Measurements from ENCODE around the gene AURKB.
"Not testable (repeated sequence)": the region's sequence is repeated elsewhere in the genome, so short reads cannot be mapped to it uniquely, and the experiment has no call there.

The AURKB gene

GRCh38 chr17:8254881-8255280 is 44.5 kb upstream of the AURKB start:
- DNase-seq (ENCODE audit: low read depth) = no peak
- H3K4me3 ChIP-seq (ENCODE audit: low read depth, low read length) = no peak overlapping the region
- no peak for TF ChIP-seq CTCF (IDR thresholded peaks at IDR 0.05; ENCODE audit: low read depth, low read length)
- no peak for TF ChIP-seq MAX (IDR thresholded peaks at IDR 0.05; ENCODE audit: low read depth, low read length)
- TF ChIP-seq POLR2A (IDR thresholded peaks at IDR 0.05; ENCODE audit: extremely low read depth, insufficient read length) = no peak
- no peak for TF ChIP-seq MYC (IDR thresholded peaks at IDR 0.05; ENCODE audit: low read depth, low read length)

DNA sequence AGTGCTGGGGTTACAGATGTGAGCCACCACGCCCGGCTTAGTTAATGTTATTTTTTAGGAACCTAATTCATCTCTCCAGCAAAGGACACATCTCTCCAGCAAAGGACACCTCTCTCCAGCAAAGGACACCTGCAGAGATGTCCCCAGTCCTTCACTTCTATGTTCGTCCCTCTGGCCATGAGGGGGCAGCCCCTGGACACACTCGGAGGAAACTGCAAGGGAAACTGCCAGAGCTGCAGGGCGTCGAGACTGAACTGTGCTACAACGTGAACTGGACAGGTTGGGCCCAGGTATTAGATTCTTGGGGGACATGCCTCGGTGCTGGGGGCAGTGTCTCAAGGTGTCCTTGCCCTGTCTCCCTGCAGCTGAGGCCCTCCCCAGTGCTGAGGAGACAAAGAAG is 43.4 kb upstream of the AURKB start:
- no peak for TF ChIP-seq CTCF (IDR thresholded peaks at IDR 0.05; ENCODE audit: low read depth, low read length)
- TF ChIP-seq POLR2A (IDR thresholded peaks at IDR 0.05; ENCODE audit: extremely low read depth, insufficient read length) = no peak
- TF ChIP-seq MYC (IDR thresholded peaks at IDR 0.05; ENCODE audit: low read depth, low read length) = no peak
- TF ChIP-seq MAX (IDR thresholded peaks at IDR 0.05; ENCODE audit: low read depth, low read length) = no peak
- DNase-seq (ENCODE audit: low read depth) = no peak
- H3K4me3 ChIP-seq (ENCODE audit: low read depth, low read length) = no peak overlapping the region

GRCh38 chr17:8251411-8251810 is 41.0 kb upstream of the AURKB start:
- not testable (repeated sequence) for DNase-seq (ENCODE audit: low read depth); H3K4me3 ChIP-seq (ENCODE audit: low read depth, low read length)

GRCh38 chr17:8249621-8250500 is 39.5 kb upstream of the AURKB start:
- peak overlapping the region; percentile 97 for H3K4me3 ChIP-seq (ENCODE audit: low read depth, low read length)
- TF ChIP-seq MAX (IDR thresholded peaks at IDR 0.05; ENCODE audit: low read depth, low read length) (no peak), MYC (IDR thresholded peaks at IDR 0.05; ENCODE audit: low read depth, low read length) (no peak), CTCF (IDR thresholded peaks at IDR 0.05; ENCODE audit: low read depth, low read length) (no peak), POLR2A (IDR thresholded peaks at IDR 0.05; ENCODE audit: extremely low read depth, insufficient read length) (no peak)
- no peak for DNase-seq (ENCODE audit: low read depth)

DNA sequence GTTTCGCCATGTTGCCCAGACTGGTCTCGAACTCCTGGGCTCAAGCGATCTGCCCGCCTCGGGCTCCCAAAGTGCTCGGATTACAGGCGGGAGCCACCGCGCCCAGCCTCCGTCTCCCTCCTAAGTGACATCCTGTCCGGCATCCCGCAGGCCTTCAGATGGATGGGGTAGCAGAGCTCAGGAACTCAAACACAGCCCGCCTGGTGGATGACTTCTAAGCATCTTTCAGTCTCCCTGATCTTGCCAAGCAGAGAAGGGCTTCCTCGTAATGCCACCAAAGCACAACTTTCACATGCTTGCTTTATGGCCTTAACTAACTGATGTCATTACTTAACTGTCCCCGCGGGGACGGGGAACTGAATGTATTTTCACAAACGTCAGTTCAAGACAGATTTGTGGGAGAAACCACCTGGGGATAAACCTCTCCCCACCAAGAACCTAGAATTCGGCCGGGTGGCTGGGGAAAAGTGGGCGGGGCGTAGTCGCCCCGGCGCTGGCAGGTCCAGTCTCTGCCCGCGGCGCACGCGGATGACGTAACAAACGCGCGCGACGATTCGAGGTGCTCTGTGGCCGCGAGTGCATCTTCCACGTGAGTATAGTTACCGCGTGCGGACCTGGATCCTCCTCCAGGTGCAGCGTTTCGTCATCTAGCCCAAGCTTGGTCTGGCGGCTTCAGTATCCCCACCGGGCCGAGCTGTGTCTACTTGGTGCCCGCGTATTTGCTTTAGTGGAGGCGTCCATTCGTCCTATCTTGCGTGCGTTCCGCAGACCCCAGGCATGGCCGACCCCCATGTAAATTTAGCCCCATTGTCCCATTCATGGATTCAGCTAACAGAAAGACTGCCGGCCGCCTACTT is 38.6 kb upstream of the AURKB start, which contains the start of gene PFAS:
PFAS (plus strand) TSS at position 539 of the 857 bp plus-strand sequence. CDS start 4,649 bp downstream, outside the sequence.
- peak within 1 kb of the TSS; percentile 97 for H3K4me3 ChIP-seq (ENCODE audit: low read depth, low read length)
- peak; percentile 91 for DNase-seq (ENCODE audit: low read depth)
- TF ChIP-seq CTCF (IDR thresholded peaks at IDR 0.05; ENCODE audit: low read depth, low read length) (no peak), POLR2A (IDR thresholded peaks at IDR 0.05; ENCODE audit: extremely low read depth, insufficient read length) (peak; percentile 47), MYC (IDR thresholded peaks at IDR 0.05; ENCODE audit: low read depth, low read length) (peak; percentile 99), MAX (IDR thresholded peaks at IDR 0.05; ENCODE audit: low read depth, low read length) (peak; percentile 93)

GRCh38 chr17:8244768-8245167 is 34.4 kb upstream of the AURKB start:
- no peak overlapping the region for H3K4me3 ChIP-seq (ENCODE audit: low read depth, low read length)
- DNase-seq (ENCODE audit: low read depth) = no peak
- no peak for TF ChIP-seq MYC (IDR thresholded peaks at IDR 0.05; ENCODE audit: low read depth, low read length)
- no peak for TF ChIP-seq MAX (IDR thresholded peaks at IDR 0.05; ENCODE audit: low read depth, low read length)
- no peak for TF ChIP-seq POLR2A (IDR thresholded peaks at IDR 0.05; ENCODE audit: extremely low read depth, insufficient read length)
- TF ChIP-seq CTCF (IDR thresholded peaks at IDR 0.05; ENCODE audit: low read depth, low read length) = no peak

All from NB4 (cell line).